ENCODE data around the gene DUSP3. TPM values are rescaled to one million over a fixed set of nuclear protein-coding genes. Genes with fewer than 3 reads are reported as not detected.

The DUSP3 gene
- total RNA-seq, 2 experiments from 2014 or later, result 19.6 to 20.3 TPM

DNA sequence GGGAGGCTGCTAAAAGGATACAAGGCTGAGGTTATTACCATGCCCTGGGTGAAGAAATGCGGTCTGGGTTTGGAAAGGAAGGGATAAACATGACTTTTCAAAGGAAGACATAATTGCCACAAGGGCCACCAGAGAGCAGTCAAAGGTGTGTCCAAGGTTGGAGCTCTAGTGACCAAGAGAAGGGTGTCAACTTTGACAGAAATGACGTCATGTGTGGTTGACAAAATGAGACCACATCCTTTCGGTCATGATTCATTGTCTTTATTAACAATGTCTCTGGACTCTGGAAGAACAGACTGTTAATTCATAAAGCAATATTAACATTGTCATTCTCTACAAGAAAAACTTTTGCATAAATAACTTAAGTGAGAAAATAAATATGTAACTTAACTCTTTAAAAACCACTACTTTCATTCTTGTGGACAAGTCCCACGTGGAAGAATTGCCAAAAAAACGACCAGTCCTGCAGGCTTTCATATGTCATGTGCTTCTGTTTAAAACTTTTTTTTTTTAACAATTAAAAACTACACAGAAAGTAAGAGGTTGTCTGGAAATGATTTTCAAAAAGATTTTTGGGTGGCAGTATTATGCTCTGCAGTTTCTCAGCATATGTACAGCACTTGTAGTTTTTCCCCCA is 25.2 kb downstream of the DUSP3 start:
- ChIA-PET POLR2A (no interaction called here), CTCF (interaction anchor here (1.5 to 13.2 kb wide), 2 partner anchors 22 to 58 kb away, joined by 4 to 187 read pairs; no protein-coding TSS in a partner anchor)

DNA sequence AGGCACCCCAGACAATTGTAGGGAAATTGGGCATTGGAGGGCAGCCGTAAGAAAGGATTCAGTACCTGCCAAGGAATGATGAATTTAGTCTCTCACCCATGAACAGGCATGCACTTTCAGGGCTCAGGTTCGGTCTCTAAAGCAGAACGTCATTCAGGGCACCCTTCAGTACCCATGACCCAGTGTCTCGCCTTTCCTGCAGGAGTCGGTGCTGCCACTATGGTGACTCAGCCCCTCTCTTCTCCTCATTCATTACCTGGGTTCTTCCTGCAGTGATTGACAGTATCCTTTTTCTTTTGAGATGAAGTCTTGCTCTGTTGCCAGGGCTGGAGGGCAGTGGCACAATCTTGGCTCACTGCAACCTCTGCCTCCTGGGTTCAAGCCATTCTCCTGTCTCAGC is 28.6 kb downstream of the DUSP3 start:
- POLR2A ChIA-PET, result no interaction called here
- CTCF ChIA-PET, result interaction anchor here (0.8 to 1.1 kb wide), 2 partner anchors 10 to 173 kb away, joined by 3 read pairs; no protein-coding TSS in a partner anchor

DNA sequence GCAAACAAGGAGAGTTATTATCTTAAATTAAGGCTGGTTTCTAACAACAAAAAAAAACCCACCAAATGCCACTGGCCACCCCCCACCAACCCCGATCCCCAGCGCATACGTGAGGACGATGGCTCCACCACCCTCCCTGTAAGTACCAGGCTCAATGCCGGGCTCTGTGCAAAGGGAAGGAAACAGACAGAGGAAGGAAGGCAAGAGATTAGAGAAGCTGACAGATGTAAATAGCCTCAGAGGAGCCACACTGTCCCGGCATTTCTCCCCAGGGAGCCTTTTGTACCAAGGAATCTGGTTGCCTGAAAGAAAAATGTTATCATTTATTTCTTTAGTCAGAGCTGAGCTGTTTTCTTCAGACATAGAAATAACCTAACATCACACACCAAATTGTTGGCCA is 33.2 kb downstream of the DUSP3 start:
- CTCF ChIA-PET, result interaction anchor here (1.3 kb wide), 1 partner anchor 51 kb away, joined by 4 read pairs; no protein-coding TSS in a partner anchor
- POLR2A ChIA-PET, result no interaction called here

DNA sequence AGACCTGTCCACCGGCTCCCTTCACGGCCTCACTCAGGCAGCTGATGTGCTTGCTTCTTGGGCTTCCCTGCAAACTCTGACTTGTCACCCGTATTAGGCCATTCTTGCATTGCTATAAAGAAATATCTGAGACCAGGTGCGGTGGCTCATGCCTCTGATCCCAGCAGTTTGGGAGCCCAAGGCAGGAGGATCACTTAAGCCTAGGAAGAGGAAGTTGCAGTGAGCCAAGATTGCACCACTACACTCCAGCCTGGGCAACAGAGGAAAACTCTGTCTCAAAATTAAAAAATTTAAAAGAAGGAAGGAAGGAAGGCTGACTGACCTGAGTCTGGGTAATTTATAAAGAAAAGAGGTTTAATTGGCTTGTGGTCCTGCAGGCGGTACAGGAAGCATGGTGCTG is 37.1 kb downstream of the DUSP3 start:
- POLR2A ChIA-PET, result interaction anchor here (0.6 kb wide), 1 partner anchor 19 kb away, joined by 4 read pairs; no protein-coding TSS in a partner anchor
- CTCF ChIA-PET, result no interaction called here

DNA sequence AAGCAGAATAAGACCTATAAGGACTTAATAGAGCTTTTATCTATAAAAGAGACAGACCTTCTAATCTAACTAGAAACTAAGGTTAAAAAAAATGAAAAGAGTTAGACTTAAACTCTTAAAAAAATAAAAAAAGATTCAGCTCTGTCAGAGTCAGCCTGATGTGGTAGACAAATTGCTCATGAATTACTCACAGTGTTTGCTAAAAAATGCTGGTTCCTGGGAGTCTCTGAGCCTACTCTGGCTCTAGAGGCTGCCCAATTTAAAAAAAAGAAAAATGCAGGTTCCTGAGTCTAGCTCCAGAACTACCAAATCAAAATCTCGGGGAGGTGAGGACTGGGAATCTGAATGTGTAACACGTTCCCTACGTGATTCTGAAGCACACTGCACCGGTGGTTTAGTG is 38.2 kb downstream of the DUSP3 start:
- CTCF ChIA-PET, result interaction anchor here (0.9 to 1.4 kb wide), 2 partner anchors 18 to 27 kb away, joined by 3 read pairs; partner anchors contain the start of gene SOST
- POLR2A ChIA-PET, result no interaction called here

DNA sequence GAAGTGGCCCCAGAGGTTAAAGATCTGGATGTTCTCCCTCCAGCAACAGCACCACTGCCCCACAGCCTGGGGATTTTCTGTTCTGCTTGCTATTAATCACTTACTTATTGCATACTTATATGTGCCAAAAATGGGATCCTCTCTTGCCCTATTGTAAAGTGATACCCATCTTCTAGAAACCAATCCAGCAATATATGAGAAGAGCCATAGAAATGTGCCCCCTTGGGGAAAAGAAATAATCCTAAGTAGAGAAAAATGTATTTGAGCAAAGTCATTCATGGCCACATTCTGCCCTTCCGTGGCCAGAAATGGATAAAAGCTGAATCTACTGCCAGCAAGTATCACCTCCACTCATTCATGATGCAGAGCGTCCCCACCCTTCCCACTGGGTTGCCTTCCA is 41.1 kb downstream of the DUSP3 start:
- ChIA-PET CTCF (no interaction called here), POLR2A (no interaction called here)

DNA sequence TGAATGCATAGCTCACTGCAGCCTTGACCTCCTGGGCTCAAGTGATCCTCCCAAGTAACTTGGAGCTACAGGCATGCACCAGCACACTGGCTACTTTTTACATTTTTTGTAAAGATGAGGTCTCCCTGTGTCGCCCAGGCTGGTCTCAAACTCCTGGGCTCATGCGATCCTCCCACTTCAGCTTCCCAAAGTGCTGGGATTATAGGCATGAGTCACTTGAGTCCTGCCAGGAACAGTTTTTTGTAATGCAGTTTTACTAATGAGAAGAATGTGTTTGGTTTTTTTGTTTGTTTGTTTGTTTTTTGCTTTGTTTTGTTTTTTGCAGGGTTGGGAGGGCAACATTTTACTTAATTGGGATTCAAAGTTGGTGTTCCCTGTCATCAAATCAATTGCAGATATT is 42.4 kb downstream of the DUSP3 start:
- ChIA-PET CTCF (interaction anchor here (0.6 to 0.7 kb wide), 2 partner anchors 30 to 485 kb away, joined by 3 read pairs; no protein-coding TSS in a partner anchor), POLR2A (no interaction called here)

DNA sequence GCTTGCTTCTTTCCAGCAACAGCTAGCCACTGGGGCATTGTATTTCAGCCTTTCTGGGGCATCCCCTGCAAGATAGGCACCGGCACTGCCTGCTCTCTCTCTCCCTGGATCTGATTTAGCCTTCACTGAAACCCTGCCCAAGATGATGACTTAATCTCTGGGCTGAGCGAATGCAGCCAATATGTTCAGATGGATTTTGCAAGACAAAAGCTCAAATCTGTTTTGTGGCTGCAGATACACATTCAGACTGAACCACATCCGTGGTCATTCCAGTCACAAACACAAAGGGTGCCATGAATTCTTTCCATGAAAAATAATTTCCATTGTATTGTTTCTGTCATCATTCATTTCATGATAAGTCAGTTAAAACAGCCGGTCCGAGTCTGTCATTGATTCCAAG is 44.4 kb downstream of the DUSP3 start:
- ChIA-PET POLR2A (no interaction called here), CTCF (no interaction called here)

DNA sequence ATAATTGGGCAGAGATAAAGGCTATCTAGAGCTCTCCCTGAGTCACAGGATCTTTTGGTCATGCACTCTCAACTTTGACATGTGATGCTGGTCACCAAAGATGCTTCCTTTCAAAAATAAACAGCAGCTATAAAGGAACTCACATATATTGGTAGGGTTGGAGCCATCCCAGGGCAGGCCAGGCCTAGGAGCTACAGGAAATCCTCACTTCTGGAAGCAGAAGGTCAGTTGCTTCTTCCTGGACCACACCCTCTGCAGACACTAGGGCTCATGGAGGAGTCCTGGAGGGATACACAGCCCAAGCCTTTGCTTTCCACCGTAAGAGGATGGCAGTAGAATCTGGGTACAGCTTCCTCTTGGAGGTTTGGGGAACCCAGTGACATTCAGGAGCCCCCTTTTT is 44.8 kb downstream of the DUSP3 start:
- ChIA-PET POLR2A (no interaction called here), CTCF (no interaction called here)

DNA sequence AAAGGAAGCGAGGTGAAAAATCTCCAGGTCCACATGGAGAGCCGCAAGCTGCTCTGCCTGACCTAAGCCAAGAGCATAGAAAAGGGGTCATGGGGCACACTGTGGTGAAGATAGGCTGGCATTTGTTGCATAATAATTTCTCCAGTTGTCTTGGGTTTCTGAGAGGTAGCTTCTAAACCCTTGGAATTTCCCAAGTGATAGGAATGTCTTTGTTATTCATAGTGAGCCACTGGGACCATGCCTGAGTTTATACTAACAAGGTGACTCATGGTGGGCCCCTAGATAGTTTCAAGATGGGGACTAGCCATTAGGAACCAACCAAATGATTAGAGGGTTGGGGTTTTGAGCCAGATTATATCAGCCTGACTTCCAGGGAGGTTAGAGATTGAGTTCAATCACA is 45.8 kb downstream of the DUSP3 start:
- POLR2A ChIA-PET, result no interaction called here

DNA sequence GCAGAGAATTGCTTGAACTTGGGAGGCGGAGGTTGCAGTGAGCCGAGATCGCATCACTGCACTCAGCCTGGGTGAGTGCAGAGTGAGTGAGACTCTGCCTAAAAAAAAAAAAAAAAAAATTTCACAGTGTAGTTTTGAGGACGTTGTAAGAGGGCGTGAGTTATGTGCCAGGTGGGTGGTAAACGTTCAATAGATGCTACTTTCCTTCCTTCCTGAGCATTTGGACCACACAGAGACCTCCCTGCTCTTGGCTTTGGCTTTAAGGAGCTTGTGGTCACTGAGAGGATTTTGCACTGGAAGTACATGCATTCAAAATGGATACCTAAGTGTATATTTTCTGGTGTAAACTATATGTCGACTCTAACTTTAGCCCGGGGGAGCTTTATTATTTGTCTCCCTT is 50.7 kb downstream of the DUSP3 start:
- ChIA-PET POLR2A (interaction anchor here (0.5 to 0.7 kb wide), 2 partner anchors 8 to 1231 kb away, joined by 3 to 7 read pairs; no protein-coding TSS in a partner anchor), CTCF (interaction anchor here (1.4 kb wide), 1 partner anchor 152 kb away, joined by 3 read pairs; no protein-coding TSS in a partner anchor)

More for the DNA sequence above, 45.8 kb downstream of the DUSP3 start:
- CTCF ChIA-PET, result interaction anchor here (0.6 kb wide), 1 partner anchor 736 kb away, joined by 3 read pairs; no protein-coding TSS in a partner anchor

DNA sequence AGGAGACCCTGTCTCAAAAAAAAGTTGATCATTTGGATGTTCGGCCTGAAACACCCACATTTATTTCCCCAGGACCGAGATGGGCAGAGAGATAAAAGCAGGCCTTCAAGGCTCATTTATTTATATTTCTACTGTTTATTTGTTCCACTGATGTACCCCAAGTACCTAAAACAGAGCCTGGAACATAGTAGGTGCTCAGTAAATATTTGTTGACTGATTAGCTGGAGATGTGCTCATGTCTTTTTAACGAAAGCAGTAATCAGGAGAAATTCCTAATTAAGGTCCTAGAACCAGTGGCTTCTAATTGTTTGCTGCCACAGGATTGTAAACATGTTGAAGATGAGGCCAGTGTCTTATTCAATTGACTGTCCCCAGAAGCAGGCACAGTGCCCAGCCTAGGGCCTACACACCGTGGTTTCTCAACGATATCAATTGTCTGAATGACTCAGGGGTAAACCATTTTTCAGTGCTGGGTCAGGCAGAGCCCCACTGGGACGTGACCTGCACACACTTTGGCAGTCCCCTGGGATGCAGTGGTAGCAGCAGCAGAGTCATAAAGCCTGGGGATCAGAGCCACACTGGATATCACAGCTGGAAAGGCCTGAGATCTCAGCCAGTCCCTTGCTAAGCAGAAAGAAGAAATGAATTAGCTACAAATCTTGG is 54.9 kb downstream of the DUSP3 start:
- CTCF ChIA-PET, result no interaction called here

DNA sequence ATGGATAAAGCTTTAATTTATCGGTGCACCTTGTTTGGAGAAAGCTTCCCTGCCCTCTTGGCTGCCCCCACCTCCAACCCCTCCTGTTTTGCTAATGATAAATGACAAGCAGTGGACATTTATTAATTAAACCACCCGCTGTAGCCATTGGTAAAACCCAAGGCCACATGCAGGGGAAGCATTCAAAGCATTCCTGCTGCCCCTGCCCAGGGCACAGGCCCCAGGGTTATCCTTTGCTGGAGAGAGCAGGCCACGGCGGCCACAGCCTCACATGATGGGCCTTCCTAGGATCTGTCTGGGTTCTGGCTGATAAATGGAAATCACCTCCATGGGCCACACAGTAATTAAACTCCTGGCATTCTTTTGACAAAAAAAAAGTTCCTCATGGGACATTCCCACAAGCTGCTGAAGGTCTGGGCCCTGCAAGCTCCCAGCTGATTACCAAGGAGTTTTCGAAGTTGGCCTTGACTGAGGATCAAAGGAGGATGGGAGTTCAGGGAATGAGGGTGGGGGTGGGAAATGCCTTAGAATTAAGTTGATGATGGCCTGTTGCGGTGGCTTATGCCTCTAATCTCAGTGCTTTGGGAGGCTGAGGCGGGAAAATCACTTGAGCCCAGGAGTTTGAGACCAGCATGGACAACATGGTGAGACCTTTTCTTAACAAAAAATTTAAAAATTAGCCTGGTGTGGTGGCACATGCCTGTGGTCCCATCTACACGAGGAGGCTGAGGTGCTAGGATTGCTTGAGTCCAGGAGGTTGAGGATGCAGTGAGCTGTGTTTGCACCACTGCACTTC is 55.7 kb downstream of the DUSP3 start:
- ChIA-PET POLR2A (no interaction called here), CTCF (interaction anchor here (0.6 kb wide), 1 partner anchor 12 kb away, joined by 3 read pairs; no protein-coding TSS in a partner anchor)

More for the DNA sequence above, 54.9 kb downstream of the DUSP3 start:
- POLR2A ChIA-PET, result no interaction called here

DNA sequence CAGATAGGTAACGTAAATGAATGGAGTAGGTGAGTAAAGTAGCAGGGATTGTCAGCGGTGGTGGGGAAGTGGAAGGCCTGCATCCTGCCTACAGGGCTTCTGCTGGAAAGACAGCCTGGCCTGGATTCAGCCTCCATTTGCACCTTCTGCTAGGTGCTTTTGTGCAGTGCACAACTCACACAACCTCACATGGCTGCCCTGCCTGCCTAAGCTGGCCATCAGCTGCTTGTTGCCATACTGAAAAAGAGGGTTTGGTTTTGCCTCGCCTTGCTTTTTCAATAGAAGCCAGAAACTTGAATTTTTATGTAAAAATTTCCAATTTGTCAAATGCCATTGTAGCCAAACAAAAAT is 56.5 kb downstream of the DUSP3 start:
- ChIA-PET POLR2A (no interaction called here), CTCF (interaction anchor here (0.6 kb wide), 1 partner anchor 11 kb away, joined by 3 read pairs; no protein-coding TSS in a partner anchor)

DNA sequence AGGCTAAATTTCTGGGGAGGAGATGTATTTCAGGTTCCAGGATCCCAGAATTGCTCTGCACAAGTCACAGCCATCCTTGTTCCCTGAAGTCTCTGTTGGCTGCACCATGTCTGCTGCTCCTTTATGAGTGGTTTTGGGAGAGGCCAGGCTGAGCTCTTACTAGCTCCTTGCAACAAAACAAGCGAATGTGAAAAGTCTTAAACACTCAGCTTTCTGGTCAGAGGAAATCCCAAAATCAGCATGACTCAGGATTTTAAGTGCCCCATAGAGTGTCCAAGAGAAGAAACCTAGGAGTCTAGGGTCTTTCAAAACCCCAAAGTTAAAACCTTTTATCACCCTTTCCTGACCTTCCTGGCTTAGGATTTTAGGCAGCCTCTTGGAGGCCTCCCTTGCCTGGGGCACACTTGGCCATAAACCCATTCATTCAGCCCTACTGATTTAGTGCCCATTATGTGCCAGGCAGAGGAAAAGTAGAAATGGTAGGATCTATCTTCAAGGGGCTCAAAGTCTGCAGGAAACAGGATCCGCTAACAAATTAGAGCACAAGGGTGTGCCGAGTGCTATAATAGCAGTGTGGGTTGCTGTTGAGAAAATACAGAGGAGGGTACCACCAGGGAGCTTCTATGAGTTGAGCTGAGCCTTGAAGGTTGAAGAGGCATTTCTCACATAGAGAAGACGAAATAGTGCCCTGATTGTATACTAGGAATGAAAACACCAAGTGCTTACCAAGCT is 57.1 kb downstream of the DUSP3 start:
- POLR2A ChIA-PET, result no interaction called here
- CTCF ChIA-PET, result interaction anchor here (0.6 kb wide), 1 partner anchor 27 kb away, joined by 5 read pairs; no protein-coding TSS in a partner anchor

DNA sequence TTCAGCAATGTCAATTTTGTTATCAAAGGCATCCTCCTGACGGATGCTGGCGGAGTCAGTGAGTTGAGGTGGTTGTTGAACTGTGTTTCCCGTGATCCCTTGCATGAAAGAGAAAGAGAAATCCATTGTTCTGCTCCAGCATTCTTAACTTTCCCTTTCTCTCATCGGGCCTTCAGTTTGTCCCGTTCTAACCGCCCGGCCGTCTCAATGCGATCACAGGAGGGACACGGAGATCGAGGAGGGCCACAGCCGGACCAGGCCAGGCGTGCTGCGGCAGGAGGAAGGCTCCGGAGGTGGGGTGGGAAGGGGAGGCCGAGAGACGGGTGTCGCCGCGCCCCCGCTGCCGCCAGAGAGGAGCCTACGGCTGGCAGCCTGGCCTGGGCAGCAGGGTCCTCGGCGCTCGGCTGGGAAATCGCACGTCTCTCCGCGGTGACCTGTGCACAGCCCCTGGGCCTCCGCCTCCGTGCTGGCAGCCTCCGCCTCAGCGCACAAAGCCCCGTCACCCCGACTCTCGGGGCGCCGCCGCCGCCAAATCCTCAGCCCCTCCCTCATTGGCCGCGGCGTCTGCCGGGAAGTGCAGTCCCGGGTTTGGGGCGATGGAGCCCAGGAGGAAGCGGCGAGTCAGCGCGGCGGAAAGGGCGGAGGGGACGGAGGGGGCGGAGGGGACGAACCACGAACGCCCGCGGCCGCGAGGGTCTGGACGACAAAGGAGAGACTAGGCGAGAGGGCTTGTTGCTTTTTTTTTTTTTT is 58.3 kb downstream of the DUSP3 start:
- CTCF ChIA-PET, result interaction anchor here (0.6 to 1.2 kb wide), 2 partner anchors 26 to 46 kb away, joined by 3 to 5 read pairs; no protein-coding TSS in a partner anchor
- POLR2A ChIA-PET, result interaction anchor here (0.5 to 1.0 kb wide), 2 partner anchors 7 to 390 kb away, joined by 3 read pairs; no protein-coding TSS in a partner anchor

DNA sequence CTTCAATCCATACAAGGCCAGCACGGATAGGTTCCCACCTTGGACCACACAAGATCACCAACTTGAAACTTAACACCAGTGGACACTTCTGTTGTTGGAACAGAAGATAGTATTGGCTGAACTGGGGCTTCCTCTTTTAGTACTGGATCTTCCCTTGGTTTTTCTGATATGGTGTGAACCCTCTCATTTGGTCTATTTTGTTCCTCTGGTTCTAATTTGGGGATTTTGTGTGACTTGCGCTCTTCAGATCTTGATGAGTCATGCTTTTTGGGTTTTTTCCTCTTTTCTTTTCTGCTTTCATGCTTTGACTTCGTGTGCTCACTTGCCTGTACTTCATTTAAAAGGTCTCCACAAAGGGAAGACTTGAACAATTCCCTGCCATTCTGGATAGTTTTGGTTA is 59.2 kb downstream of the DUSP3 start:
- POLR2A ChIA-PET, result interaction anchor here (1.0 kb wide), 1 partner anchor 8 kb away, joined by 3 read pairs; no protein-coding TSS in a partner anchor
- CTCF ChIA-PET, result interaction anchor here (1.2 kb wide), 1 partner anchor 46 kb away, joined by 3 read pairs; no protein-coding TSS in a partner anchor

DNA sequence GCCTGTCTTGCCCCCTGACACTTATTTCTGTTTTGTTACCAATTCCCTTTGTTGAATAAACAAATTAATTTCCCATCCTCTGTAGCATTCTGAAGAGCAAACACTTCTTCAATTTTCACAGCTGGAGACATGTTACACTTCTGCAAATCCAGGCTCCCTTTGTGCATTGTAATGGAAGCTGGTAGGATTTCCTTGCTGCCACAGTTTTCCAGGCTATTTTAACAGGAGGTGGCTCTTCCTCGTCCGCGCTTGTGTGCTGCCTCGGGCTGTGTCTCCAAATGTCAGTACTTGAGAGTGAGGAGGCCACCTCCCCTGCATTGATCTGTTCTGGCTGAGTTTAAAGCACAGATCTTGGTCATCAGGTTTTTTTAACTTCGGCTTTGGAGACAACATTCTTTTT is 60.2 kb downstream of the DUSP3 start:
- ChIA-PET CTCF (no interaction called here), POLR2A (no interaction called here)

Measured in activated CD8-positive, alpha-beta memory T cell treated with anti-CD3 and anti-CD28 coated beads for 36 hours (primary cell).